HG03108 (cell line): Measurements from ENCODE around the gene LGALS9C.
A peak's percentile ranks its signal among the peaks of the same experiment; 100 is the strongest.
"Not testable (repeated sequence)": the region's sequence is repeated elsewhere in the genome, so short reads cannot be mapped to it uniquely, and the experiment has no call there.

Source experiments
- ATAC-seq: cut with Tn5 transposase; IDR thresholded peaks from one replicate; pipeline ENCODE4 v1.9.1; 2021; ENCODE audit warnings: moderate library complexity; ENCODE audit not compliant: unreplicated experiment

The LGALS9C gene

DNA sequence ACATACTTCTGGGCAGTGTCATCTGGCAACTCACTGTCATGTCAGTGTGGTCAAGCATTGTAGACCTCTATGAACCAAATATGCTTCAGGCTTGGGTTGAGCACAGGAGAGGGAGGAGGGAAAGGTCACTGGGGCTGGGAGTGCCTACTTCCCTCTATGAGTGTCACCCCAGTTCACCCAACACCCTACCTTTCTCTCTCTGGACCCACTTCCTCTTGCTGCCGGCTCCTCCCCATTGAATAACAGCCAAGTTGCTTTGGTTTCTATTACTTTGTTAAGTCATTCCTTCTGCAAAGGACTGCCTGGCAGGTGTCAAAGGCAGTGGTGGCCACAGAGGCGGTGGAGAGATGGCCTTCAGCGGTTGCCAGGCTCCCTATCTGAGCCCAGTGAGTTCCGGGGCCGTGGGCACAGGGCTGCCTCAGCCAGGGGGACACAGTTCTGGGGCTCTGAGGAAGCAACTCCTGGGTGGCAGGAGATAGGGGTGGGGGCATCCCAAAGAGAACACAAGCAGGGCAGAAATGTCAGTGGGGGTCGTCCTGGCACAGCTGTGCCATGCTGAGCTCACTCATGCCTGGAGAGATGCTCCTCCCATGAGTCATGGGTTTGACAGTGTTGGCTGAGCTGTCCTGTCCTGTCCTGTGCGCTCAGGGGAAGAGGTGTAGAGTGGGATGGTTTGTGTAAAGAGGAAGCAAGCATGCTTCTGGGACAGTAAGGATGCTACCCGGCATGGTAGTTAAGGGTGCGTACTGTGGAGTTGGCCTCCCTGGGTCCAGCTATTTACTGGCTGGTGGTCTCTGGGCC is at the start of gene LGALS9C:
LGALS9C (plus strand) TSS at position 282 of the 801 bp plus-strand sequence; CDS start at position 348, 66 bp downstream.
- ATAC-seq = peak; percentile 86

DNA sequence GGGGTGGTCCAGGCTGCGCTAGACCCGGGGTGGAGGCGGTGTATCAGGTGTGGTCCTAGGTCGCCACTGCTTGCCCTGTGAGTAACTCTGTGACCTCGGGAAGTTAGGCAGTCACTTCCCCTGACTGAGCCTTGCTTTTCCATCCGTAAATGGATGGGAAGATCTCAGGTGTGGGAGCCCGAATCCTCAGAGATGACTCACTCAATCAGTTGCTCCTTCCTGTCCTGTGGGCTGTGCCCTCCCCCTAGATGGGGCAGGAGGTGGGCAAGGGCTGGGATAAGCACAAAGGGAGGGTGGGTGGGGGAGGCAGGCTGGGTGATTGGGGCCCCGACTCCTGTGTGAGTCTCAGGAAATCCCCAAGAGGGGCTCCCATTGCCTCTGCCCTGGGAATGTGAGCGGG is 44.4 kb upstream of the LGALS9C start:
- not testable (repeated sequence) for ATAC-seq

DNA sequence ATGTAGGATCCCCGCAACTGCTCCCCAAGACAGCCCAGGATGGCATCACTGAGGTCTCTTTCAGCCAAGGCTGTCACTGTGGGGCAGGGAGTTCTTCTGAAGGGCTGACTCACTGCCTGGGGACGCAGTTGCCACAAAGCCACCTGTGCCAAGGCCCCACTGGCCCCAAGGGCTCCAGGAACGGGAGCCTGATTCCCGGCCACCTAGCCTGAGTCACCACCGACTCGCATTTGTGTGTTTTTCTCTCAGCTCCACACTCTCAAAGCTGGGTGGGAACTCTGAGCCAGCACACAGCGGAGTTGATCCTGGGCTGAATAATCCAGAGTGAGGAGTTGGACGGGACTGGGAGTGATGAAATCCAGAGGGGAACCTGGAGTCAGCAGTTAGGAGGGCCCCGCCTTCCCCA is 37.1 kb upstream of the LGALS9C start:
- ATAC-seq = not testable (repeated sequence)

DNA sequence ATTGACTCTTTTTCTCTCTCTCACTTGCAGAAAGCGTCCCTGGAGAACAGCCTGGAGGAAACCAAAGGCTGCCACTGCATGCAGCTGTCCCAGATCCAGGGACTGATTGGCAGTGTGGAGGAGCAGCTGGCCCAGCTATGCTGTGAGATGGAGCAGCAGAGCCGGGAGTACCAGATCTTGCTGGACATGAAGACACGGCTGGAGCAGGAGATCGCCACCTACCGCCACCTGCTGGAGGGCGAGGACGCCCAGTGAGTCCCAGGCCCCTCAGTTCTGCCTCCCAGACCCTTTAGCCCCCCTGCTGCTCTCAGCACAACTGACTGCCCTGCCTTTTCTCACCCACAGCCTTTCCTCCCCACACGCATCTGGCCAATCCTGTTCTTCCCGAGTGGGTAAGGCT is 34.5 kb upstream of the LGALS9C start:
- ATAC-seq = not testable (repeated sequence)

DNA sequence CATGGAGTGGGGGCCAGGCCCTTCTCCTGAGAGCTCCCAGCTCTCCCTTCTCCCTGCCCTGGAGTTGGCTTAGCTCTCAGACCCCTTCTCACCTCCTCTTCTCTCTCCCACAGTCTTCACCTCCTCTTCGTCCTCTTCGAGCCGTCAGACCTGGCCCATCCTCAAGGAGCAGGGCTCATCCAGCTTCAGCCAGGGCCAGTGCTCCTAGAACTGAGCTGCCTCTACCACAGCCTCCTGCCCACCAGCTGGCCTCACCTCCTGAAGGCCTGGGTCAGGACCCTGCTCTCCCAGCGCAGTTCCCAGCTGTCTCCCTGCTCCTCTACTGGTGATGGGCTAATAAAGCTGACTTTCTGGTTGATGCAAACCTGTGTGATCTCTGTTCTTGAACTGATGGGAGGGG is 34.1 kb upstream of the LGALS9C start:
- ATAC-seq = not testable (repeated sequence)

DNA sequence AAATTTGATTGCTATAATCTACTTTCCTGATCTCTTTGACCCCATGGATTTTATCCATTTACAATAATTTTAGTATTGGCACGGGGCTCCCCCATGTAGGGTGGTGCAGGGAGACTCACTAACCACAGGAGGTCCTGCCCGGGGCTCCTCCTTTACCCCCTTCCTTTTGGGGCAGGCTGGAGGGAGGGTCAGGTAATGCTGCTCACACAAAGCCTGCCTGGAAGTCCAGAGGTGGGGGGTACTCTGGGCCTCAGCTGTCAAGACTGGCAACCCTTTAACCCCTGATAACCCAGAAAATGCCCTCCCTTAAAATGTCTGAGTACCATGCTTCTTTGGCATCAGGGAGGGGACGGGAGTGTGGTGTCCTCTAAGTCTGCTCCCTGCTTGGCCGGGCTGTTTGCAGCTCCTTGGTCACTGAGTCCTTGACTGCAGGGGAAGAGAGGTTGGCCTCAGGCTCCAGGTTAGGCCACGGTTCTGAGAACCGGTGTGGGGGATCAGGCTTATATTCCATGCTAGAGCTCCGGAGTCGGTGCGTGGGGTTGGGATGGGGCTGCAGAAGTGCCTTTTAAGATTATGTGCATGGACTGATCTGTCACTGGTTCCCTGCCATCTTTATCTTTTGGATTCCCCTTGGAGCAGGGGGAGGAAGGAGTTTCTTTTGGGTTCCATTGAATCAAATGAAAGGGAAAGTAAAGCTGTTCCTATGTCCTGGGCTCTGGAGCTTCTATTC is 28.9 kb upstream of the LGALS9C start:
- ATAC-seq = not testable (repeated sequence)

DNA sequence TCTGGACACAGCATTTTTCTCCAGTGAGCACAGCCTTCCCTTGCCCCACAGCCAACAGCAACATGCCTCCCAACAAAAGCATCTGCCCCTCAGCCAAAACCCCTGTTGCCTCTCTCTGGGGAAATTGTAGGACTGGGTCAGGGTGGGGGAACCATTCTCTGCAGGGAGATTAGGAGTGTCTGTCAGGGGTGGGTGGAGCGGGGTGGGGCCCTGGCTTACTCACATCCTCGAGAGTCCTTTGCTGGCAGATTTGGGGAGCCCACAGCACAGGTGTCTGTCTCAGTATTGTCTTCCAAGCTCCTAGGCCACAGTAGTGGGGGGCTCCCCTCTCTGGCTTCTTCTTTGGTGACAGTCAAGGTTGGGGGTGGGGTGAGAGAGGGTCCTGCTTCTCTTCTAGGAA is 28.3 kb upstream of the LGALS9C start:
- not testable (repeated sequence) for ATAC-seq

DNA sequence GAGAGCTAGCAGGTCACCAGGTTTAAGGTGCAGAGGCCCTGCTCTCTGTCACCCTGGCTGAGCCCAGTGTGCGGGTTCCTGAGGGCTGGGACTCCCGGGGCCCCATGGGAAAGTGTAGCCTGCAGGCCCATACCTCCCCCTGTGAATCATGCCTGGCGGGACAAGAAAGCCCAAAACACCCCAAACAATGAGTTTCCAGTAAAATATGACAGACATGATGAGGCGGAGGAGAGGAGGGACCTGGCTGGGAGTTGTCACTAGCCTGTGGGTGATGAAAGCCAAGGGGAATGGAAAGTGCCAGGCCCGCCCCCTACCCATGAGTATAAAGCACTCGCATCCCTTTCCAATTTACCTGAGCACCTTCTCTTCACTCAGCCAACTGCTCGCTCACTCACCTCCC is 26.8 kb upstream of the LGALS9C start:
- ATAC-seq = not testable (repeated sequence)

DNA sequence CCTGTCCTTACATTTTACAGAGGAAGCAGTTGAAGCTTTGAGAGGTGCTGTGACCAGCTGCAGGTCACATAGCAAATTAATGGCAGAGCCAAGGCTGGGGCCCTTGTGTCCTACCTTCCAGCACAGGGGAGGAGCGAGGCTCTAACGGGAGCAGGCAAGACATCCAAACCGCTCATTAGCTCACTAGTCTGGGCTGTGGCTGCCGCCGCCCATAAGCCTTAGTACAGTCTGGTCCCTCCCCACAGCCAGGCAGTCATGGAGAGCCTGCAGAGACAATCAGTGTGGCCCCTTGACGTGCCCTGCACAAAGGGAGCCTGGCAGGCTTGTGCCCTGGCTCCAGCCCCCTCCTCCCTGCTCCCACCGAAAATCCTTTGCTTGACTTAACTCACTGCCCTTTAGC is 25.6 kb upstream of the LGALS9C start:
- not testable (repeated sequence) for ATAC-seq

DNA sequence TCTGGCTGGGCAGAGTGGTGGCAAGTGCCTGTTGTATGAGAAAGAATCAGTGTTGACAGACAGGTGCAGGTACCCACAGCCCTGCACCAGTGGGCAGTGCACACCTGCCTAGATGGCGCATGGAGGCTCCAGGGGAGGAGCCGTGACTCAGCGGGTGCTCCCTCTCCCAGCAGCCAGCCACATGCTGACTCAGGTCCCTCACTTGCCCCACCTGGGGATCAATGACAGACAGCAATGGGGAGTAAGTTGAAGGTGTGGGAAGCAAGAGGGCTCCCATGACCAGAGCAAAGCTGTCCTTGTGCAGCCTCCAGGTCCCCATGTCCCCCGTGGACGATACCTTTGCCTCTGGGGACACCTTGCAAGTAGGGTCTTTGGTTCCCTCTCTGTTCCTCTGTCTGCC is 24.6 kb upstream of the LGALS9C start:
- ATAC-seq = not testable (repeated sequence)

DNA sequence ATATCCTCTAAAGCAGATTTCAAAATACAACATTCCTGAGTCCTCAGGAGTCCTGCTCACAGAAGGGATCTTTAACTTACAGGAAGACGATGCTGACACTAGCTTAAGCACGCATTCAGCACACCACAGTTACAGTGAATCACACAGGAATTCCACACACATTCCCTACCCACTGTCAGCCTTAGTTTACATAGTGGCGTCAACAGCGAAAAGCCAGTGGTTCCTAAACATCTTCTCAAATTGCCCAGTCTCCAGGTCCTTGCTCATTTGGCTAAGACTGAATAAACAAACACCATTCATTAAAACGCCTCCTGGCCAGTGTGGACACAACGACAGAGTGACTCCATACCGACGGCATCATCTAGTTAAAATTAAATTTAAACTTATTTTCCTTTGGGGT is 17.6 kb upstream of the LGALS9C start:
- ATAC-seq = not testable (repeated sequence)

DNA sequence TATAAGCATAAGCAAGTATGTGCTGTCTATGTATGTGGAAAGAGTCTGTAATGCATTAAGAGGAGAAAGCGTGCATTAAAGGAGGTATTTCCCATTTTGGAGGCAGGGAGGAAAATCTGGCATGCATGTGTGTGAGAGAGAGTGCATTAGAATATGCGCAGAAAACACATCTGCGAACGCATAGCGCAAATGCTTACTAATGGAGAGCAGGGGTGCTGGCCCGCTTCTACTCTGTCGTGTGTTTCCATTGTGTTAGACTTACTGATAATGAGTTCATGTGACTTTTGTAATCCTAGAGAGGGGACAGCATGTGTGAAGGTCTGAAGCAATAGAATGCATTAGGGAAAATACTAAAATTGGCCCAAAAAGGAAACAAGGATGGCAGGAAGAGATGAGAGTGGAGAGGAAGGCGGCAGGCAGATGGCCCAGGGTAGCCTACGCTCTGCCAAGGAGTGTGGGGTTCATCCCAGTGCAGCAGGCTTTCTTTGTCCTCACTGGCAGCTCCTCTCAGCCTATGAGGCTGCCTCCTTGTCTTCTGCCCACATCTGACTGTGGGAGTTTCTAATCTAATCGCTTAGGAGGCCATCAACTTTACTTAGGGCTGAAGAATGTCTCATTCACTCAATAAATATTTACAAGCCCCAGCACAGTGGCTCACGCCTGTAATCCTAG is 12.6 kb upstream of the LGALS9C start:
- not testable (repeated sequence) for ATAC-seq

DNA sequence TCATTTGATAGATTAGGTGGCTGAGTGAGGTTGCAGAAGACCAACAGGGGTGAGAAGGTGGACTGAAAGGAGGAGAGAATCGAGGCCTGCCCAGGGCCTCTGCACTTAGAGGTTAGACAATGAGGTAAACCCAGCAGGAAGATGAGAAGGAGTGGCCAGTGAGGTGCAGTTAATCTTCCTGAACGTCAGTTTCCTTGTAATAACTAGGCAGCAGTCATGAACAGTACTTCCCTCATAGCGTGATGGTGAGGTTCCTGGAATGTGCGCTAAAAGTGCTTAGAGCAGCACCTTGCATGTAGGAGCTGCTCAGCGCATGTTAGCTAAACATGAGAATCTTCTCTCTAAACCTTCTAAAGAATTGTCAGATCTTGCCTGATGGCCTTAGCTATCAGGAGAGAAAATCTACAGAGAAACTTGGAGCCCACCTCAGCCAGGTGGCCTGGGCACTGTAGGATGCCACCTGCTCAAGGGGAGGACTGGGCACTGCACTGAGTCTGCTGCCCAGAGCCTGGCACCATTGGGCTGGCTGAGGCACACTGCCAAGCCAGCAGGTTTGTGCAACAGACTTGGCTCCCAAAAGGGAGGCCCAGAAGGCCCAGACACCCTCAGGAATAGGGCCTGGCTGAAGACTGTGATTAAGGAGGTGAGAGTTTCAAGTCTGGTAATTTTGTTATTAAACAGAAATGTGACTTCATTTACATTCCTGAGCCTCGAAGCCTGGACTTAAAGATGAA is 10.2 kb upstream of the LGALS9C start:
- ATAC-seq = not testable (repeated sequence)

DNA sequence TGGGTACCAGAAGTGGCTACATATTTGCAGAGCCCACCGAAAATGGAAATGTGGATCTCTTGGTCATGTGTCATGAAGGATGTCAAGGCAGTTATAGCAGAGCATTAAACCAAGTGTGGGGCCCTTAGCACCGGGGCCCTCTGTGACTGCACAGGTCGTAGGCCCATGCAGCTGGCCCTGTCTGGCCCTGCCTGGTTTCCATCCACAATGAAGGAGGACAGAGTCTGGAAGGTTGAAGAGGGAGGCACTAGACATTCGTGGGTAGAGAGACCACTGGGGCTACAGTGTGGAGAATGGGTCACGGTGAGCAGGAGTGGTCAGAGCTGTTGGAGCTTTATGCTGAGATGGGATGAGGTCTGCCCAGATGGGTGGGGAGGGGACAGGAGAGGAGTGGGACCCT is 9.6 kb upstream of the LGALS9C start:
- not testable (repeated sequence) for ATAC-seq

DNA sequence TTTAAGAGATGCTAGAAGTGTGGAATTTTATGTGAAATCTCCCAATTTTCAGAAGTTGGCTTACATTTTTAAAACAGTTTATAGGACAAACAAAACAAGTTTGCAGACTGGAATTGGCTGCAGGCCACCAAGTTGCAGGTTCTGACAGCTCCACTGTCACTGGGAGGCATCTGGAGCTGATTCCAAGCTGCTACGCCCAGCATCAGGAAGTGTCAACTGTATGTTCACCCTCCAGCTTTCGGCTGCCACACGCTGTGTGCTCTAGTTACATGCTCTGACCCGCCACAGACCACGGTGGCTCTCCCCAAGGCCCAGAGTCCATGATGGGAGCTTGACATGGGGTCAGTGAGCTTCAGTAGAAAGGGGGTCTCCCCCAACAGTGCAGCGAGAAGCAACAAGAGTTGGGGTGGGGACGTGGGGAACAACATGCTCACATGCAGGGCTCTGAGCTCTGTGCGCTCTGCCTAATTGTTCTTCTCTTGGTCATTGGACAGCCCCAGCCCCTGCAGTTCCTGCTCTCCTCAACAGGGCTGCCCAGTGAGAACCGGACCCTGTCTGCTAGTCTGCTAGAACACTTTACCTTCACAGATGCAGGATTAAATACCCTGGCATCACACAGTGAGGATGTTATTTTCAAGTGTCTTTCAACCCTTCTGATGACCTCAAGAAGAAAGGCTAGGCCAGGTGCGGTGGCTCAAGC is 8.0 kb upstream of the LGALS9C start:
- ATAC-seq = not testable (repeated sequence)

DNA sequence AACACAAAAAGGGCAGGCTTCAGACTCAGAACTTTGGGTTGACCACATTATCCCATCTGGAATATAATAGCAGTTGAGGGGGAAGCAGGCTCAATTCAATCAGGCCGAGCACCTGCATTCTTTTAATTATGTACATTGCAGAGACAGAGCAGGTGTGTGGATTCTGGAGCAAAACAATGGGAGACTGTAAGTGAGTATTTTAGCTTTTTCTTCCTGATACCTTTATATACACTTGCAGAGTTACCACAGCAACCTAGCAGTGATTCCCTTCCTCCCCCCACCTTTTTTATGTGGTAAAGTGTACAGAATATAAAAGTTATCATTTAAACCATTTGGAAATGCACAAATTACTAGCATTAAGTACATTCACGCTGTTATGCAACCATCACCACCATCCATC is 6.8 kb upstream of the LGALS9C start:
- ATAC-seq = not testable (repeated sequence)

DNA sequence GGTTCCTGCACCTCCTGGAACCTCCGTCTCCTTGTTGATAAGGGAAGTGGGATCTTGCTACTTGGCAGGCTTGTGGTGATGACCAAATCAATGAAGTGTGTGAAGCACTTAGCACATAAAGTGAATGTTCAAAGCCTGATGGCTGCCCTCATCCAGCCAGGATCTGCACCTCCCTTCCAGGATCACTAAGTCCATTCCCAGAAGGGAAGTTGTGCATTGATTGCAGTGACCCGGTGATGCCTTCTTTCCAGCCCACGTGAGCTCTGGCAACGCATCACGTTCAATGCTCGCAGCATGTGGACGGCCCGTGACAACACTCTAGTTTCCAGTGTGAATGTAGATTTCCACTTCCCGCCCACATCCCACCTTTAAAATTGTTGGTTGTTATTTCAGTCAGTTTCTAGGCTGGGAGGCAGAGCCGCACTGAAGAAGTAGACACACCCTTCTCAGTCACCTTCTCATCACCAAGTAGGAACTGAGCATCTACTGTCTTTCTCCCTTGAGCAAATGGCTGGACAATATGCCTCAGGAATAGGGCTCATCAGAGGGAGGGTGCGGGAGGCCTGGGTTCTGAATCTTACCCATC is 6.2 kb upstream of the LGALS9C start:
- ATAC-seq = not testable (repeated sequence)

DNA sequence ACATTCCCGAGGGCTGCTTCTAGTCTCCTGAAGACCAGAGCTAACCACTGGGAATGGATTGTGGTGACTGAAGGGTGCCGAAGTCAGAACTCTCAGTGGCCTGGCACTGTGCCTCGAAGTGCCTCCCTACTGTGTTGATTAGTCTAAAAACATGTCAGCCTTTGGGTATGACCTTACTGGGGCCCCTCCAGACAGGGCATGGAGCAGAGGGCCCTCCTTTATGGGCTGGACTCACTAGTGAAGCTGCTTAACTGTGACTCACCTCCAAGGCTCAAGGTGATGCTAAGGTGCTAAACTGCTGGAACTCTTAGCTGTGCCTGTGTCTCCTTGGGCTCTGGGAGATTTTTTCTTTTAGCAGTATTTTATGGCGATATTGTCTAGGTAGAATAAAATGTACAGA is 2.6 kb upstream of the LGALS9C start:
- not testable (repeated sequence) for ATAC-seq

DNA sequence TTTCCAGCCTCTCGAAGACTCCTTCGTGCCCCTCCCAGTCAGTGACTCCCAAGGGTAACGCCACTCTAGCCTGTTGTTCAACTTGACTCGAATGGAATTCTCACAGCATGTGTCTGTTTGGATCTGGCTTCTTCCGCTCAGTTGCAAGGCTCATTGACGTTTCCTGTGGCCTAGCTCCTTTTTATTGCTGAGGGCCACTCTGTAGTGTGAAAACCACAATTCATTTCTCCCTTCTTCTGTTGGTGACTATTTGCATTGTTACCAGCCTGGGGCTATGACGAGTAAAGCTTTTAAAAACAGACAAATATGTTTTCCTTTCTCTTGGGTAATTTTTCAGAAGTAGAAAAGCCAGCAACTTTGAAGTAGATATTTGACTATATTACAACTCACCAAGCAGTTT is 1.8 kb upstream of the LGALS9C start:
- not testable (repeated sequence) for ATAC-seq

DNA sequence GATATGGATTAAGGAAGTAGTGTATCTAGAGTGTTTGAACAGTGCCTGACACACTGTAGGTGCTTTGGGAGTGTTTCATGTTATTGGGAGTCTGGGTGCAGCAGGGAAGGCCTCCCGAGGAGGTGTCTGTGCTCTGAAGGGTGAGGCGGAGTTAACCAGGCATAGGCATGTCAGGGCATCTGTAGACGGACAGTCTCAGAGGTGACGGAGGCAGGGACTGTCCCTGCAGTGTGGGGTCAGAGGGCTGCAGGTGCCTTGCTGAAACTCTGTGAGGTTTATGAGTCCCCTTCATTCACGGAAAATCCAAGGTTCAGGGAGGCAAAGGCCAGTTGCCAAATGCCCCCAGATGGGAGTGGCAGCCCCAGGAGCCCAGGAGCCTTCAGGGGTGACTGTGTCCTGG is 778 bp downstream of the LGALS9C start:
- ATAC-seq = not testable (repeated sequence)
